ENCODE data around the gene ZCCHC24.

The ZCCHC24 gene

DNA sequence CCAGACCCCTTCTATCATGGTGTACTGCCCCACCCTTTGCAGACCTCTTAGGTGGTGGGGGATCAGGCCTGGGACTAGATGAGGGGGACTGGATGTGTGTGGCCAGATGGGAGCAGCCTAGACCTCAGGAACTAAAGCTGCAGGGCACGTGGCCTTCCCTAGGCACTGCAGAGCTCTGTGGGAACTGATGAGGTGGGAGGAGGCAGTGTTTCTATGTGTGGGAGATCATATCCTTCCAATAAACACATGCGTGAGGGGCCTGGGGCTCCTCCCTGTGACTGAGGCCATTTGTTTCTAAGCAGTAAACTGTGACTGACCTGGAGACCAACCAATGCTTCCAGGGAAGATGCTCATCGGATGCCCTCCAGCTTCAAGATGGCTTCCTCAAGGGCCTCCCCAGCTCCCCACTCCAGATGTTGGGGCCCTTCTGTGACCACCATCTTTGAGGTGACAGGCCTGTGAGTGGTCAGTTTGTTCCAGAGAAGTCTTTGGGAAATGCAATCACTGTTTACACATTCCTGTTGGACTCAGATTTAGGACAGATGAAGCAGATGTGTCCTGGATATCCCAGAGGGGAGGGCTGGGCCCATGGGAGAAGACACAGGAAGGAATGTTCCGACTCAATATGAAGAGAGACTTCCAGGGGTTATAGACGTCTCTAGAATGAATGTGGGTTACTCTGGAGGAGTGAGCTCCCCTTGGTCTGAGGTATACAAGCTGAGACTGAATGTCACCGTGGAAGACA, 23.6 kb upstream of the ZCCHC24 start:
- H3K27ac ChIP-seq = no peak overlapping the region
- H3K9ac ChIP-seq = no peak overlapping the region
- no peaks in the 10 kb centered on the region for H3K36me3 ChIP-seq (ENCODE audit: insufficient read depth)
- H2AFZ ChIP-seq (ENCODE audit: low read depth) = no peak overlapping the region
- TF ChIP-seq, protein P1, sequence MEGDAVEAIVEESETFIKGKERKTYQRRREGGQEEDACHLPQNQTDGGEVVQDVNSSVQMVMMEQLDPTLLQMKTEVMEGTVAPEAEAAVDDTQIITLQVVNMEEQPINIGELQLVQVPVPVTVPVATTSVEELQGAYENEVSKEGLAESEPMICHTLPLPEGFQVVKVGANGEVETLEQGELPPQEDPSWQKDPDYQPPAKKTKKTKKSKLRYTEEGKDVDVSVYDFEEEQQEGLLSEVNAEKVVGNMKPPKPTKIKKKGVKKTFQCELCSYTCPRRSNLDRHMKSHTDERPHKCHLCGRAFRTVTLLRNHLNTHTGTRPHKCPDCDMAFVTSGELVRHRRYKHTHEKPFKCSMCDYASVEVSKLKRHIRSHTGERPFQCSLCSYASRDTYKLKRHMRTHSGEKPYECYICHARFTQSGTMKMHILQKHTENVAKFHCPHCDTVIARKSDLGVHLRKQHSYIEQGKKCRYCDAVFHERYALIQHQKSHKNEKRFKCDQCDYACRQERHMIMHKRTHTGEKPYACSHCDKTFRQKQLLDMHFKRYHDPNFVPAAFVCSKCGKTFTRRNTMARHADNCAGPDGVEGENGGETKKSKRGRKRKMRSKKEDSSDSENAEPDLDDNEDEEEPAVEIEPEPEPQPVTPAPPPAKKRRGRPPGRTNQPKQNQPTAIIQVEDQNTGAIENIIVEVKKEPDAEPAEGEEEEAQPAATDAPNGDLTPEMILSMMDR (conservative IDR thresholded peaks at IDR 0.05; ENCODE audit: low read depth, low read length) = no peak
- H3K4me2 ChIP-seq = no peak overlapping the region
- H3K27me3 ChIP-seq (ENCODE audit: insufficient read depth, low read depth) = no peaks in the 10 kb centered on the region
- no peak overlapping the region for H3K4me3 ChIP-seq (IDR thresholded peaks at IDR 0.05; ENCODE audit: insufficient read depth, low read depth, low read length)
- peaks cover 4% of the 10 kb centered on the region for H3K4me1 ChIP-seq (ENCODE audit: low read depth, poor library complexity, severe bottlenecking)
- no peaks in the 10 kb centered on the region for H4K20me1 ChIP-seq (ENCODE audit: insufficient read depth)
- H3K79me2 ChIP-seq (ENCODE audit: insufficient read depth, low read depth) = no peaks in the 10 kb centered on the region

DNA sequence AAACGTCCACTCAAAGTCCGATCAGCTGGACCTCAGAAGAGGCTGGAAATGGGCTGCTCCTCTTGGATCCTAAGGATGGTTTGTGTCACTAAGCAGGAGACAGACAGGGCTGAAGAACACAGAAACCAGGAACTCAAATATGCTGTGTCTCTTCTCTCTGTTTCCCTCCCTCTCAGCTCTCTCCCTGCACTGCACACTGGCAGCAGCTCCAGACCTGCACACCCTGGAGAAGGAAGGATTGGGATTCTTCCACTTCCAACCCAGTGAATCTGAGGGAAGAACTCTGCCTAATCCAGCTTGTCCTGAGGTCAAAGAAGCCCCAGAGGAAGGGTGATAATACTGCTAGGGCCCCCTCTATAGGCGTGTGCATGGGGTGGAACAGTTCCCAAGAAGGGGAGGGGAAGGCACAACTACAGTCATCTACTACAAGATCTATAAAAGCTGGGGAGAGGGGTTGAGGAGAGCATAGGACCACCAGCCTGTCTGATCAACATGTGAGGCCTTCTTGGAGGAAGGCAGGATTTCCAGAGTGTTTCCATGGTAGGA, 22.7 kb upstream of the ZCCHC24 start:
- Histone ChIP-seq H3K4me3 (IDR thresholded peaks at IDR 0.05; ENCODE audit: insufficient read depth, low read depth, low read length) (no peak overlapping the region), H3K4me1 (ENCODE audit: low read depth, poor library complexity, severe bottlenecking) (peaks cover 4% of the 10 kb centered on the region), H2AFZ (ENCODE audit: low read depth) (no peak overlapping the region), H3K9ac (no peak overlapping the region), H3K4me2 (no peak overlapping the region), H3K36me3 (ENCODE audit: insufficient read depth) (no peaks in the 10 kb centered on the region), H4K20me1 (ENCODE audit: insufficient read depth) (no peaks in the 10 kb centered on the region), H3K27me3 (ENCODE audit: insufficient read depth, low read depth) (no peaks in the 10 kb centered on the region), H3K79me2 (ENCODE audit: insufficient read depth, low read depth) (no peaks in the 10 kb centered on the region), H3K27ac (no peak overlapping the region)
- TF ChIP-seq, protein P1 (conservative IDR thresholded peaks at IDR 0.05; ENCODE audit: low read depth, low read length) = no peak

DNA sequence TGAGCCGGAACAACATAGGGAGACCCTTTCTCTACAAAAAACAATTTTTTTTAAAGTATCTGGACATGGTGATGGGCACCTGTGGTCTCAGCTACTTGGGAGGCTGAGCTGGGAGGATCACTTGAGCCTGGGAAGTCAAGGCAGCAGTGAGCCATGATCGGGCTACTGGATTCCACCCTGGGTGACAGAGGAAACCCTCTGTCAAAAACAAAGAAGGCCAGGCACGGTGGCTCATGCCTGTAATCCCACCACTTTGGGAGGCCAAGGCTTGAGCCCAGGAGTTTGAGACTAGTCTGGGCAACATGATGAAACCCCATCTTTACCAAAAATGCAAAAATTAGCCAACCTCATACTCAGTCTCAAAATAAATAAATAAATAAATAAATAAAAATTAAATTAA, 19.9 kb upstream of the ZCCHC24 start:
- Histone ChIP-seq H3K36me3 (ENCODE audit: insufficient read depth) (no peaks in the 10 kb centered on the region), H2AFZ (ENCODE audit: low read depth) (no peak overlapping the region), H3K27me3 (ENCODE audit: insufficient read depth, low read depth) (no peaks in the 10 kb centered on the region; the same call in 1 of the 2 replicates), H3K4me1 (ENCODE audit: low read depth, poor library complexity, severe bottlenecking) (peaks cover 4% of the 10 kb centered on the region), H3K9ac (no peak overlapping the region), H3K79me2 (ENCODE audit: insufficient read depth, low read depth) (no peaks in the 10 kb centered on the region), H3K27ac (no peak overlapping the region), H3K4me3 (IDR thresholded peaks at IDR 0.05; ENCODE audit: insufficient read depth, low read depth, low read length) (no peak overlapping the region), H4K20me1 (ENCODE audit: insufficient read depth) (no peaks in the 10 kb centered on the region), H3K4me2 (no peak overlapping the region)
- TF ChIP-seq, protein P1 (conservative IDR thresholded peaks at IDR 0.05; ENCODE audit: low read depth, low read length) = no peak

DNA sequence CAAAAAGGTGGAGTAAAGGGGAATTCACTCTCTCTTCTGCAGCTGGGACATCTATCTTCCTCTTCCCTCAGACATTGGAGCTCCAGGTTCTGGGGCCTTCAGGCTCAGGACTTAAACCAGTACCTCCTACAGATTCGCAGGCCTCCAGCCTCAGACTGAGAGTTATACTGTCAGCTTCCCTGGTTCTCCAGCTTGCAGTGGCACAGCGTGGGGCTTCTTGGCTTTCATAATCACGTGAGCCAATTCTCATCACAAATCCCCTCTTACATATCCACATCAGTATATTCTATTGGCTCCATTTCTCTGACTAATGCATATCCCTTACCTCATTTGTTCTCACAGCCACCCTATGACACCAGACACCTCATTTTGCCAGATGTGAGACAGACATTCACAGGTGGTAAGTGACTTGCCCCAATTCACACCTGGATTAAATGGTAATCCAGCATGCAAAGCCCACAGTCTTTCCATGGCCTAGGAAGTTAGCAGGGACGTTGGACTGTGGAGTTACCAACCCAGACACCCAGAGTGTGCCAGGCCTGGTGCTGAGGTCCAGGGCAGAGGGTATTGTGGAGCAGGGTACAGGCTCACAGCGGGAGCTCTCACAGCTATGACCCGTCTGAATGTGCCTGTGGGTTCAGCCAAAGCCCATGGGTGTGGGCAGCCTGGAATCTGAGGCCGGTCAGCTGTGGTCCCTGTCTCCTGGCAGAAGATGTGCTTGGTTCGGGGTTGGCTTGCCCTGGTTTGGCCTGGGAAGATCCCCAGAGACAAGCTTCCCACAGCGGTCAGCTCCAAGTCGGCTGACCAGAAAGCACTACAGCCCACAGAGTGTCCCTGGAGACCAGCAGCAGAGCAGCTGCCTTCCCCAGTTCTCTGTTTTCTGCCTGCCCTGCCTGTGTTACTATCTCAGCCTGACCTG, 18.4 kb upstream of the ZCCHC24 start:
- no peaks in the 10 kb centered on the region; the same call in 1 of the 2 replicates for H3K27me3 ChIP-seq (ENCODE audit: insufficient read depth, low read depth)
- no peak overlapping the region for H3K4me2 ChIP-seq
- no peak overlapping the region for H2AFZ ChIP-seq (ENCODE audit: low read depth)
- H3K27ac ChIP-seq = no peak overlapping the region
- no peak overlapping the region for H3K4me3 ChIP-seq (IDR thresholded peaks at IDR 0.05; ENCODE audit: insufficient read depth, low read depth, low read length)
- TF ChIP-seq, protein P1 (conservative IDR thresholded peaks at IDR 0.05; ENCODE audit: low read depth, low read length) = no peak
- no peaks in the 10 kb centered on the region for H3K36me3 ChIP-seq (ENCODE audit: insufficient read depth)
- no peaks in the 10 kb centered on the region for H4K20me1 ChIP-seq (ENCODE audit: insufficient read depth)
- H3K9ac ChIP-seq = no peak overlapping the region
- no peaks in the 10 kb centered on the region for H3K79me2 ChIP-seq (ENCODE audit: insufficient read depth, low read depth)
- peaks cover 4% of the 10 kb centered on the region for H3K4me1 ChIP-seq (ENCODE audit: low read depth, poor library complexity, severe bottlenecking)
